Prostate gland (tissue), 2 donors: ENCODE results near the gene RTN4RL1. TPM values are rescaled to one million over a fixed set of nuclear protein-coding genes. Genes with fewer than 3 reads are reported as not detected.
A peak's percentile ranks its signal among the peaks of the same experiment; 100 is the strongest.

Experiments used
- DNase-seq: peaks from one replicate; pipeline ENCODE4 v3.0.0-alpha.2; 2019; ENCODE audit warnings: low spot score
- H3K27ac ChIP-seq, 2 donors: fragments of 200-600 bp; sonication (generic); 2 replicates each; pipeline ENCODE4 v1.5.1; 2017 to 2019
- H3K27me3 ChIP-seq: fragments of 200-600 bp; sonication (generic); replicated peaks from 2 replicates; pipeline ENCODE4 v1.5.1; 2019; ENCODE audit not compliant: insufficient read depth
- H3K36me3 ChIP-seq, 2 donors: fragments of 200-600 bp; sonication (generic); 1 replicate in 1 of 2; 2 replicates in 1 of 2; pipeline versions ENCODE4 v1.5.1 to v1.8.1; 2017 to 2019
- H3K4me1 ChIP-seq: fragments of 200-600 bp; sonication (generic); replicated peaks from 2 replicates; pipeline ENCODE4 v1.5.1; 2019
- H3K4me3 ChIP-seq, 2 donors: fragments of 200-600 bp; sonication (generic); 2 replicates each; pipeline ENCODE4 v1.5.1; 2017 to 2019
- H3K9me3 ChIP-seq: fragments of 200-600 bp; sonication (generic); 2 replicates; pipeline ENCODE4 v1.5.1; 2017
- POLR2A ChIP-seq: fragments of 450-650 bp; IDR thresholded peaks from one replicate; pipeline ENCODE4 v1.6.1; 2016; ENCODE audit warnings: antibody characterized with exemption, mild to moderate bottlenecking
- POLR2AphosphoS5 ChIP-seq: sonication (generic); formaldehyde crosslinking; IDR thresholded peaks from one replicate; pipeline ENCODE4 v1.6.1; 2017; ENCODE audit warnings: antibody characterized with exemption
- WGBS: methylation state at CpG from one replicate; pipeline ENCODE4 v1.1.5; 2018; 5-methylcytosine and 5-hydroxymethylcytosine counted together
- intact Hi-C: fragments of 100-400 bp; cut with DNase I; formaldehyde crosslinking; loops from one replicate; pipeline ENCODE4 v1.14.2; 2022
- total RNA-seq, 2 donors: library from RNA; depleted of rRNA; stranded (reverse); fragments of >200 nt; gene quantifications; one replicate each; pipeline ENCODE4 v1.1.0, GENCODE V29; 2016
- TF ChIP-seq, protein P1 (sequence below), 4 experiments: fragments of 200-600 bp in 2 of 4; fragments of 450-650 bp in 2 of 4; sonication (generic) in 2 of 4; IDR thresholded peaks; 1 replicate in 3 of 4; 2 replicates in 1 of 4; pipeline ENCODE4 v1.5.1; 2016 to 2019; ENCODE audit warnings: antibody characterized with exemption in 4 of 4, mild to moderate bottlenecking in 2 of 4, moderate library complexity in 2 of 4

Gene RTN4RL1
- total RNA-seq, 2 donors from 2014 or later = 8.3 to 21.5 TPM

- Histone ChIP-seq H3K9me3 (no peaks in the 10 kb centered on the region), H3K36me3 (no peaks in the 10 kb centered on the region), H3K4me1 (peaks cover 37% of the 10 kb centered on the region), H3K27ac (peak overlapping the region; percentile 84 to 87), H3K27me3 (no peaks in the 10 kb centered on the region), H3K4me3 (peak overlapping the region; percentile 18 to 40)
- TF ChIP-seq POLR2A = no peak
- TF ChIP-seq POLR2AphosphoS5 = peak; percentile 80
- TF ChIP-seq, protein P1, sequence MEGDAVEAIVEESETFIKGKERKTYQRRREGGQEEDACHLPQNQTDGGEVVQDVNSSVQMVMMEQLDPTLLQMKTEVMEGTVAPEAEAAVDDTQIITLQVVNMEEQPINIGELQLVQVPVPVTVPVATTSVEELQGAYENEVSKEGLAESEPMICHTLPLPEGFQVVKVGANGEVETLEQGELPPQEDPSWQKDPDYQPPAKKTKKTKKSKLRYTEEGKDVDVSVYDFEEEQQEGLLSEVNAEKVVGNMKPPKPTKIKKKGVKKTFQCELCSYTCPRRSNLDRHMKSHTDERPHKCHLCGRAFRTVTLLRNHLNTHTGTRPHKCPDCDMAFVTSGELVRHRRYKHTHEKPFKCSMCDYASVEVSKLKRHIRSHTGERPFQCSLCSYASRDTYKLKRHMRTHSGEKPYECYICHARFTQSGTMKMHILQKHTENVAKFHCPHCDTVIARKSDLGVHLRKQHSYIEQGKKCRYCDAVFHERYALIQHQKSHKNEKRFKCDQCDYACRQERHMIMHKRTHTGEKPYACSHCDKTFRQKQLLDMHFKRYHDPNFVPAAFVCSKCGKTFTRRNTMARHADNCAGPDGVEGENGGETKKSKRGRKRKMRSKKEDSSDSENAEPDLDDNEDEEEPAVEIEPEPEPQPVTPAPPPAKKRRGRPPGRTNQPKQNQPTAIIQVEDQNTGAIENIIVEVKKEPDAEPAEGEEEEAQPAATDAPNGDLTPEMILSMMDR (IDR thresholded peaks at IDR 0.05) = peak in 1 of 4 experiments; percentile 5
- DNase-seq = peak; percentile 76
- 23% methylated on average over 21 of the region's 22 CpGs for WGBS
- intact Hi-C loops = loop anchor here (5.0 kb wide), 1 partner anchor 60 kb away; no protein-coding TSS in a partner anchor
Measured at GRCh38 chr17:1997289-1997926, 27.7 kb downstream of the RTN4RL1 start.

- TF ChIP-seq POLR2A (no peak), POLR2AphosphoS5 (no peak)
- TF ChIP-seq, protein P1 (IDR thresholded peaks at IDR 0.05) = no peak
- no peaks in the 10 kb centered on the region for H3K36me3 ChIP-seq
- WGBS = 60% methylated on average over 9 of the region's 9 CpGs
- no peaks in the 10 kb centered on the region for H3K9me3 ChIP-seq
- H3K27ac ChIP-seq = peak overlapping the region; percentile 84 to 87
- intact Hi-C loops = loop anchor here (5.0 kb wide), 1 partner anchor 60 kb away; no protein-coding TSS in a partner anchor
- H3K27me3 ChIP-seq = no peaks in the 10 kb centered on the region
- H3K4me1 ChIP-seq = peaks cover 37% of the 10 kb centered on the region
- DNase-seq = no peak
- no peak overlapping the region for H3K4me3 ChIP-seq
Measured at GRCh38 chr17:1996800-1997288, 28.3 kb downstream of the RTN4RL1 start.

DNA sequence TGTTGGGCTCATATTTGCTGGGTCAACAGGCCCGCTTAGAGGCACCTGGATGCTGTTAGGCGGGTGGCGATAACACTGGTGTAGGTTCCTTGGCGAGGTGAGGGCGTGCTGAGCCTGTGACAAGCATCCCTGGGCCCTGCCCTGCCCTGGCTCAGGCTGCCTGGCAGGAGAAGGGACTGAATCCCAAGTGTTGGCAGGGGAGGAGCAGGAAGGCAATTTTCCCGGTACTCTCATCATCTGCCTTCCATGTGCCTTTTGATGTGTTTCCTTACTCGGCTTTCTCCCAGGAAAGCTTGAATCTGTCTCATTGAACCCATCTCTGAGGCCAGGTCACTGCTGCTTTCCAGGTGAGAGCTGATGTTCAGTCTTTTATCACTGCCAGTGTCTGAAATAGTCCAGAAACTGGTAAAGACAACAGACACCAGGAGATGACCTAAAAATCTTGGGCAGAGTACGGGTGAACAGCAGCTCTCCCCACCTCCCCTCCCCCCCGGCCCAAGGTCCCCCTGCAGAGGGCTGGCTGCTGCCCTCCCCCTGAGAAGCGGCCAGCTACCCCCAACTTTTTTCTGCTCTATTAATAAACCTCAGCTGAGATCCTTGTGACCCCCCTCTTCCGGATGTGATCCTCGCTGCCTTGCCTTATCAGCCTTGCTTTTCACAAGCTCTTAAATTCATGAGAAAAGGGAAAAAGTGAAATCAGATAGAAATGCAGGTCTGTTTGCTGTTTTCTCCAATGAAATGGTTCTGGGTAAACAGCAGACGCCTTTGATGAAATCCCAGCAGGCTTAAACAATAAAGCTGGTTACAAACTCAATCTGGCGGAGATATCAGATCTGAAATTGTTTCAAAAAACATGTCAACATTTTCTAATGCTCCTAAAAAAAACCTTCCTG, 29.0 kb downstream of the RTN4RL1 start:
- Histone ChIP-seq H3K4me1 (peaks cover 37% of the 10 kb centered on the region), H3K27me3 (no peaks in the 10 kb centered on the region), H3K27ac (peak overlapping the region; percentile 84 to 87), H3K9me3 (no peaks in the 10 kb centered on the region), H3K4me3 (no peak overlapping the region), H3K36me3 (no peaks in the 10 kb centered on the region)
- intact Hi-C loops = loop anchor here (5.0 kb wide), 1 partner anchor 59 kb away; no protein-coding TSS in a partner anchor
- TF ChIP-seq POLR2AphosphoS5 = peak; percentile 27
- TF ChIP-seq, protein P1 (IDR thresholded peaks at IDR 0.05) = no peak
- 34% methylated on average over 14 of the region's 14 CpGs for WGBS
- no peak for DNase-seq

DNA sequence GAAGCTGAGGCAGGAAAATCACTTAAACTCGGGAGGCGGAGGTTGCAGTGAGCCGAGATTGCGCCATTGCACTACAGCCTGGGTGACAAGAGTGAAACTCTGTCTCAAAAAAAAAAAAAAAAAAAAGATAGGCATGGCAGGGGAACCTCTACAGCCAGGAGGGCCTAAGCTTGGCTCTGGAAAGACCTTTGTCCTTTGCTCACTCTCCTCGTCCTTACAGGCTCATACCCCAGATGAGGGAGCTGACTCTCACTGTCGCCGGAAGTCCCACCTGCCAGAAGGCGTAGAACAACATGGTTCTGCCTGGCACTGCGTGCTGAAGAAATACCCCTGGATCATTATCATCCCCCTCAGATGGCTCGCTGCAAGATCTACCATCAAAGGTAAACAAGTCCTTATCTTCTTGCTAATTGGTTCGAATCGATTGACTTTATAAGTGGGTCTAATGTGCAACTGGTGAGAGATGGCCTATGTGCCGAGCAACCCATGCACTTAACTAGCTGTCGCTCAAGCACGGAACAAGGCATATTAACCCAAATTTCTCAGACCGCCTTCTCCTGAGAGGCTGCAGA, 29.7 kb downstream of the RTN4RL1 start:
- peak overlapping the region; percentile 84 to 87 for H3K27ac ChIP-seq
- intact Hi-C loops = loop anchor here (5.0 kb wide), 1 partner anchor 58 kb away; no protein-coding TSS in a partner anchor
- no peaks in the 10 kb centered on the region for H3K9me3 ChIP-seq
- H3K36me3 ChIP-seq = no peaks in the 10 kb centered on the region
- H3K27me3 ChIP-seq = no peaks in the 10 kb centered on the region
- DNase-seq = no peak
- H3K4me3 ChIP-seq = no peak overlapping the region
- TF ChIP-seq, protein P1 (IDR thresholded peaks at IDR 0.05) = no peak
- TF ChIP-seq POLR2A = no peak
- H3K4me1 ChIP-seq = peaks cover 37% of the 10 kb centered on the region
- WGBS = 91% methylated on average over 16 of the region's 16 CpGs
